ENCODE measurements around the gene CDH4.

CDH4 gene

GRCh38 chr20:61605862-61606557 is 353.9 kb downstream of the CDH4 start:
- DNase-seq (ENCODE audit: low spot score): no peak

GRCh38 chr20:61608275-61609085 is 356.4 kb downstream of the CDH4 start:
- DNase-seq (ENCODE audit: low spot score): no peak

DNA sequence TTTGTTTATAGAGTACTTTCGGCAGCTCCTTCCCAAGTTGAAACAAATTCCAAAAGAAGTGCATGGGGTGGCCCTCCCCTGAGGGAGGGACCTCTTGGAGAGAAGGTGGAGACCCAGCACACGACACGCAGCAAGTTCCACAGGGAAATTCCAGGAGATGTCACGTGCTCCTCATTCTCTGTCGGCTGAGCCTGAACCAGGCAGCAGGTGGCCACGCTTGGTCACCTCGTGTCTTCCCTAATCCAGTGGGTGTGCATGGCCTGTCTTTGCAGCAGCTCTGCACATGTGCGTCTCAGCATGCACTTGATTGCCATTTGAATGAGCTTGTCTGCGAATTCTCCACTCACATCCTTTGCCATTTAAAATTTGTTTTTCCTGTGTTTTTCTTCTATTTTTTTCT is 357.4 kb downstream of the CDH4 start:
- no peak for DNase-seq (ENCODE audit: low spot score)

- DNase-seq (ENCODE audit: low spot score): no peak
Measured at GRCh38 chr20:61611401-61612180, 359.5 kb downstream of the CDH4 start.

- no peak for DNase-seq (ENCODE audit: low spot score)
Measured at GRCh38 chr20:61613917-61614705, 362.1 kb downstream of the CDH4 start.

DNA sequence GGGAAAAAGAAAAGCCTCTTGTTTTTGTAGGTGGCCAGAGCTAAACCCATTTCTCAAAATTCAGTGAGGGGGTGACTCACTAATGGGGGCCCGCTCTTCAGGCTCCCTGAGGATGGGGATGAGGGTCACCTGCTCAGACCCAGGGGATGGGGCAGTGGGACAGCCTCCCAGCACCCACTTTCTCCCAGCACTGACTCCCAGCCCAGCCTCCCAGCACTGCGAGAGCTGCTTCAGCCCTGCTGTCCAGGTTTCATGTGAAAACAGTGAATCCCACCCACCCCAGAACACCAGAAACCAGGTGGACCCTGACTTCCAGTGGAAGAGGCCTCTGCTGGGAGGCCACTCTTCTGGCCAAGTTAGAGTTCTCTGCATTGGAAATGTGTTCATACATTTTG is 362.6 kb downstream of the CDH4 start:
- DNase-seq (ENCODE audit: low spot score): no peak

DNA sequence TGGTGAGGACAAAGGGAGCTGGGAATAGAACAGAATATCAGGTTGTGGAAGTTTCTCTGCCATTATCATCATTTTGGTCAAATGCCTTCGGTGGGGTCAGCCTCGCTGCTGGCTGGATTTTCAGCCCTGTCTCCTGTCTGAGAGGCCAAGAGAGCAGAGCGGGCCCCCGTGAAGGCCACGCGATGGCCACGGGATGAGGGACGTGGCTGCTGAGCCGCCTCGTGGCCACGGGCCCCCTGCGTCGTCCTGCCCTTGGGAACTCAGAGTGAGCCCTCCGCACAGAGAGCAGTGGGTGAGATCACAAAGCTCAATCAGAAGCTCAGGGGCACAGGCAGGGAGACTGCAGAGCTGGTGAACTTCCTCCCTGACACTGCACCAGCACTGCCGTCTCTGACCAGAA is 363.7 kb downstream of the CDH4 start:
- no peak for DNase-seq (ENCODE audit: low spot score)

- no peak for DNase-seq (ENCODE audit: low spot score)
Measured at GRCh38 chr20:61619751-61620150, 367.7 kb downstream of the CDH4 start.

- DNase-seq (ENCODE audit: low spot score): no peak
Measured at GRCh38 chr20:61620174-61620573, 368.1 kb downstream of the CDH4 start.

- peak; percentile 41 for DNase-seq (ENCODE audit: low spot score)
Measured at GRCh38 chr20:61621035-61621730, 369.1 kb downstream of the CDH4 start.

- DNase-seq (ENCODE audit: low spot score): no peak
Measured at GRCh38 chr20:61621852-61622251, 369.8 kb downstream of the CDH4 start.

GRCh38 chr20:61623451-61623850 is 371.4 kb downstream of the CDH4 start:
- no peak for DNase-seq (ENCODE audit: low spot score)

DNA sequence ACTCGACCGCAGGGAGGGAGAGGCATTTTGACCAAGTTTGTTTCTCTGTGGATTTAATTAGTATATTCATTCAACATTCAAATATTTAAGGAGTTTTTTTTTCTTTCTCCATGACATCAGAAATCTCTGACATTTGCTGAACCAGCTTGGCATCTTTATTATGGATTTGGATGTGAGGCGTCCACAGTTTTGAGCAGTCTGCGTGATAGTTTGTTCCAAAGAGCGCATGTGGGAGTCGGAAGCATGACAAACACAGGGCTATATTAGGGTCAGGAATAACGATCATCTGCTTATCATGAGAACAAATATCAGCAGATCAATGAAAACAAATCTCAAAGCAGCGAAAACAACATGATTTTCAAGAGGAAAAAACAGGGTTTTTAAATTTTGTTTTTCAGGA is 373.2 kb downstream of the CDH4 start:
- no peak for DNase-seq (ENCODE audit: low spot score)

- DNase-seq (ENCODE audit: low spot score): no peak
Measured at GRCh38 chr20:61626412-61626811, 374.4 kb downstream of the CDH4 start.

GRCh38 chr20:61627791-61628415 is 375.8 kb downstream of the CDH4 start:
- no peak for DNase-seq (ENCODE audit: low spot score)

DNA sequence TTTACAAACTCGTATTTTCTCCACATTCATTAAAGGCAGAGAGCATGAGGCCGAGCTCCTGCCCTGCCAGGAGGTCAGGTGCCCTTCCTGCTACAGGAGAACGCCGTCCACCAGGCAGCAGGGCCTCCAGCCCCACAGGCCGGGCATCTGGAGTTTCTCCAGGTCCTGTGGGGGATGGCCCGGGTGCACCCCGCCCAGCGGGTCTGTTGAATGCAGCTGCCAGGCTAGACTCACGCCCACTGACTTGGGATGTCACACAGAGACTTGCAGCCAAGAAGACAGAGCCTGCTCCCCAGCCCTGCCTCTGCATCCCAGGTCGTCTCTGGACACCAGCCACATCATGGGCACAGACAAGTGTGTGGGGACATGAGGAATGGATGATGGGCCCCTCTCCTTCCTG is 376.4 kb downstream of the CDH4 start:
- no peak for DNase-seq (ENCODE audit: low spot score)

GRCh38 chr20:61628901-61629601 is 377.0 kb downstream of the CDH4 start:
- DNase-seq (ENCODE audit: low spot score): peak; percentile 6

DNA sequence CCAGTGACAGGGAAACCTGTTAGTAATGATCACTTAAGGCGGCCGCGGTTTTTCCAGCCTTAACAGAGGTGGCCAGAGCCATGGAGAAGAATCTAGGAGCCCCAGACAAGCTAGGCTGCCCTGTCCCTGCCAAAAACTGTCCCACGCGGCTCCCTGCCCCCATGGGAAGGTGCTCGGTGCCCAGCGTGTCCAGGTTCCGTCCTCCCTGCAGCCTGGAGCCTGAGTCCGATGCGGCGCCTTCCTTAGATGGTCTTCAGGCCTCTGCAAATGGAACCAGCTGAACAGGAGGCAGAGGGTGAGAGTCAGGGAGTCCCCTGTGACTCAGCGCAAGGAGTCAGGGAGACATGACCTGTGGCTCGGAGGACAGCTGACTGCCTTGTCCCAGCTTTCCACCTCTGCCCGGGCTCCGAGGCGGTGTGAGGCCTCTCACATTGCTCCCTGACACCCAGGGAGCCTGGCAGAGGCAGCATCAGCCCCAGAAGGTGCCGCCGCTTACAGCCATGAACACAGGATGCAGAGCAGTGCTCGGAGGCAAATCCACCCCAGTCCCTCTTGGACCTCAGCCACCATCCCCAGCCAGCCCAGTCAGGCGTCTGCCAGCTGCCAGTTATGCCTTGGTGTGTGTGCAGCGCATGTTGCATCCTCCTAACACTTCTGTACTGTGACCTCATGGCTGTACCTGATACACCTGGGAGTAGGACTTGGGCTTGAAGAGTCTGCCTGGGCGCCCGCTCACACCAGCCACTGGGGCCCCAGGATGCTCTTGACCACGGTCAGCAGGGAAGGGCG is 377.7 kb downstream of the CDH4 start:
- DNase-seq (ENCODE audit: low spot score): no peak

- DNase-seq (ENCODE audit: low spot score): no peak
Measured at GRCh38 chr20:61630391-61630650, 378.3 kb downstream of the CDH4 start.

DNA sequence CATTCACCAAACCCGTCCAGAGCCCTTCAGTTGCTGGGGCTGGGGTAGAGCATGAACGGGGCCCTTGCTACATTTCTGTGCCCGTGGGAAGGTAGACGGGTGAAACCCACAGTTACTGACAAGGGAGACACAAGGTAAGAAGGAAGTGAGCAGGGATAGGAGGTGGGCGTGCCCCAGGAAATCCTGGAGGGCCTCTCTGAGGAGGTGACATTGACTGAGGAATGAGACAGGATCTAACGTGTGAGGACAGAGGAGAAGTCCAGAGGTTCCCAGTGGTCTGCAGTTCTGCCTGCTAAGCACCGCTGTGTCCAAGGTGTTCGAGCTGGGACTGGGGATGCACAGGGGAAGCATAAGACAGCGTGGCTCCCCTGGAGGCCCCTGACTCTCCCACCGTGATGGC is 378.8 kb downstream of the CDH4 start:
- DNase-seq (ENCODE audit: low spot score): no peak
